CD14-positive monocyte (primary cell): Measurements from ENCODE around the gene ZBTB32. TPM values are rescaled to one million over a fixed set of nuclear protein-coding genes. Genes with fewer than 3 reads are reported as not detected.

Experiments
- DNase-seq, 3 donors: peaks; one replicate each; pipeline ENCODE4 v3.0.0-alpha.2; 2011 to 2022
- H2AFZ ChIP-seq: 2 replicates; pipeline ENCODE4 v1.6.0; 2012; ENCODE audit warnings: mild to moderate bottlenecking, low read depth, low read length, inconsistent platforms; ENCODE audit not compliant: insufficient read depth, poor library complexity, severe bottlenecking
- H3K27ac ChIP-seq, 2 donors: 1 replicate in 1 of 2; 2 replicates in 1 of 2; pipeline ENCODE4 v1.5.1; 2012 to 2013; ENCODE audit warnings: low read length in 2 of 2, control low read depth in 1 of 2, inconsistent platforms in 1 of 2, low read depth in 1 of 2, mild to moderate bottlenecking in 1 of 2
- H3K27me3 ChIP-seq, 2 donors: one replicate each; pipeline versions ENCODE4 v1.6.0 to v1.6.1; 2011 to 2013; ENCODE audit warnings: low read length in 2 of 2; ENCODE audit not compliant: control insufficient read depth in 2 of 2, insufficient read depth in 2 of 2
- H3K36me3 ChIP-seq, 2 donors: replicated peaks in 1 of 2; 1 replicate in 1 of 2; 2 replicates in 1 of 2; pipeline versions ENCODE4 v1.5.1 to v1.6.1; 2012 to 2013; ENCODE audit warnings: low read length in 2 of 2, control low read depth in 1 of 2, inconsistent platforms in 1 of 2, mild to moderate bottlenecking in 1 of 2; ENCODE audit not compliant: insufficient read depth in 2 of 2, control insufficient read depth in 1 of 2
- H3K4me1 ChIP-seq, 2 donors: 1 replicate in 1 of 2; 2 replicates in 1 of 2; pipeline versions ENCODE4 v1.5.1 to v1.6.1; 2012 to 2013; ENCODE audit warnings: low read length in 2 of 2, control low read depth in 1 of 2, inconsistent platforms in 1 of 2, mild to moderate bottlenecking in 1 of 2, moderate library complexity in 1 of 2; ENCODE audit not compliant: insufficient read depth in 2 of 2, control insufficient read depth in 1 of 2
- H3K4me2 ChIP-seq: replicated peaks from 2 replicates; pipeline ENCODE3; 2012; ENCODE audit warnings: low read length, moderate library complexity, mild to moderate bottlenecking; ENCODE audit not compliant: poor library complexity, severe bottlenecking; ENCODE audit errors: extremely low read depth
- H3K4me3 ChIP-seq, 3 experiments: fragments of 200-600 bp in 1 of 3; sonication (generic) in 1 of 3; replicated peaks in 1 of 3; 1 replicate in 2 of 3; 2 replicates in 1 of 3; pipeline ENCODE4 v1.5.1; 2011 to 2013; ENCODE audit warnings: low read length in 3 of 3, mild to moderate bottlenecking in 3 of 3, control low read depth in 2 of 3, low read depth in 2 of 3, inconsistent platforms in 1 of 3, moderate library complexity in 1 of 3
- H3K79me2 ChIP-seq: 2 replicates; pipeline ENCODE4 v1.6.0; 2012; ENCODE audit warnings: mild to moderate bottlenecking, control low read depth, inconsistent platforms, low read length, moderate library complexity; ENCODE audit not compliant: insufficient read depth
- H3K9ac ChIP-seq: 2 replicates; pipeline ENCODE4 v1.6.0; 2017; ENCODE audit warnings: low read length, mild to moderate bottlenecking; ENCODE audit not compliant: insufficient read depth, poor library complexity, severe bottlenecking
- H3K9me3 ChIP-seq, 2 donors: replicated peaks in 1 of 2; 1 replicate in 1 of 2; 2 replicates in 1 of 2; pipeline versions ENCODE4 v1.5.1 to v1.6.1; 2012 to 2013; ENCODE audit warnings: low read length in 2 of 2, control low read depth in 1 of 2; ENCODE audit not compliant: control insufficient read depth in 1 of 2, insufficient read depth in 1 of 2
- H4K20me1 ChIP-seq: 2 replicates; pipeline ENCODE4 v1.6.0; 2012; ENCODE audit warnings: mild to moderate bottlenecking, low read length, control low read depth, moderate library complexity; ENCODE audit not compliant: insufficient read depth
- H3K27ac Mint-ChIP-seq, 7 donors: one replicate each; pipeline ENCODE4 v1.8.0; 2020; ENCODE audit warnings: mild to moderate bottlenecking in 7 of 7, mixed read lengths in 7 of 7, moderate library complexity in 6 of 7, inconsistent platforms in 2 of 7
- H3K27me3 Mint-ChIP-seq, 3 donors: one replicate each; pipeline ENCODE4 v1.8.0; 2021 to 2022; ENCODE audit warnings: low read depth in 3 of 3, mild to moderate bottlenecking in 3 of 3, mixed read lengths in 3 of 3, moderate library complexity in 3 of 3, inconsistent platforms in 1 of 3
- H3K36me3 Mint-ChIP-seq, 2 donors: one replicate each; pipeline ENCODE4 v1.8.0; 2020; ENCODE audit warnings: mixed read lengths in 2 of 2, inconsistent platforms in 1 of 2, mild to moderate bottlenecking in 1 of 2
- H3K4me1 Mint-ChIP-seq: one replicate; pipeline ENCODE4 v1.8.0; 2020; ENCODE audit warnings: mild to moderate bottlenecking, mixed read lengths
- H3K4me3 Mint-ChIP-seq, 2 donors: one replicate each; pipeline ENCODE4 v1.8.0; 2020; ENCODE audit warnings: mild to moderate bottlenecking in 2 of 2, mixed read lengths in 2 of 2, moderate library complexity in 1 of 2
- H3K9me3 Mint-ChIP-seq, 7 donors: one replicate each; pipeline ENCODE4 v1.8.0; 2020 to 2022; ENCODE audit warnings: mixed read lengths in 7 of 7, mild to moderate bottlenecking in 6 of 7, moderate library complexity in 6 of 7, inconsistent platforms in 2 of 7
- WGBS: methylation state at CpG from one replicate; pipeline ENCODE4 v1.1.5; 2013; ENCODE audit warnings: missing lambda C conversion rate; ENCODE audit not compliant: insufficient coverage; 5-methylcytosine and 5-hydroxymethylcytosine counted together
- intact Hi-C, 2 donors: fragments of 100-400 bp; cut with micrococcal nuclease; formaldehyde crosslinking; loops; one replicate each; pipeline versions ENCODE4 v1.15.0 to v1.15.1; 2023
- polyA plus RNA-seq, 3 donors: library from polyadenylated mRNA; depleted of rRNA in 1 of 3; unstranded in 2 of 3; stranded (reverse) in 1 of 3; fragments of 300-500 nt in 2 of 3; fragments of >200 nt in 1 of 3; fragmentation: Illumina TruSeq in 2 of 3; gene quantifications; 1 replicate in 2 of 3; 2 replicates in 1 of 3; pipeline ENCODE4 v1.2.3, GENCODE V29; 2012 to 2021
- TF ChIP-seq, protein P1 (sequence below): fragments of 200-600 bp; IDR thresholded peaks from one replicate; pipeline ENCODE4 v1.8.0; 2022; ENCODE audit warnings: antibody characterized with exemption, mild to moderate bottlenecking

Gene ZBTB32
- polyA plus RNA-seq, 3 donors: 0.05 TPM; not detected in 2

DNA sequence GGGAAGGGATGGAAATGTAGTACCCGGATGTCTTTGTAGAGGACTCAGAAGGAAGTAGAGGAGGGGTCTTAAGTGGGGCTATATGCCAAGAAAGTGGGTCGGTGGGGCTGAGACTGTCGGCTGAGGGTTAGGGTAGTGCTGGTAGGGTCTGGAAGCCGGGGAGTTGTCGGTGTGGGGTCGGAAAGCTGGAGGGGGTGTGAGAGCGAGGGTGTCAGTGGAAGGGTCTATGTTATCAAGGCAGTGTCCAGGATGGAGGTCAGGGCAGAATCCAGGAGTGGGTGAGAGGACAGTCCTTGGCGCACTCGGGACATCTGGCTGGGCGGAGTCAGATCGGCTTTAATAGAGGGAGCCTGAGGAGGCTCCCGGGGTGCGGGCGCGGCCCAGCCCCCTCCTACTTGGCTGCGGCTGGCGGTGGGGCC, 50.8 kb downstream of the ZBTB32 start:
- Mint-ChIP-seq H3K4me1 (peaks cover 34% of the 10 kb centered on the region), H3K9me3 (peaks cover 0 to 8% (median 3%) of the 10 kb centered on the region in 7 donors), H3K27ac (peak overlapping the region in 1 of 7 donors; percentile 2), H3K4me3 (peak overlapping the region; percentile 47 to 85), H3K27me3 (peaks cover 18 to 33% (median 25%) of the 10 kb centered on the region in 3 donors), H3K36me3 (peaks cover 34 to 42% of the 10 kb centered on the region in 2 donors)
- peaks cover 26 to 30% of the 10 kb centered on the region in 2 donors for H3K36me3 ChIP-seq
- peak overlapping the region in 1 of 3 experiments; percentile 100 for H3K4me3 ChIP-seq
- no peak overlapping the region for H3K27ac ChIP-seq
- H3K27me3 ChIP-seq: peaks cover 9 to 21% of the 10 kb centered on the region in 2 donors
- intact Hi-C loops: loop anchor here in 1 of 2 donors (5.0 to 10.0 kb wide), 2 partner anchors 257 to 360 kb away; partner anchors contain the start of genes ALKBH6, OVOL3, POLR2I and TBCB
- no peak overlapping the region for H3K9ac ChIP-seq
- H2AFZ ChIP-seq: no peak overlapping the region
- H3K4me2 ChIP-seq: peak overlapping the region; percentile 93
- H4K20me1 ChIP-seq: peaks cover 12% of the 10 kb centered on the region
- H3K9me3 ChIP-seq: no peaks in the 10 kb centered on the region
- peaks cover 29 to 41% of the 10 kb centered on the region in 2 donors for H3K4me1 ChIP-seq
- TF ChIP-seq, protein P1, sequence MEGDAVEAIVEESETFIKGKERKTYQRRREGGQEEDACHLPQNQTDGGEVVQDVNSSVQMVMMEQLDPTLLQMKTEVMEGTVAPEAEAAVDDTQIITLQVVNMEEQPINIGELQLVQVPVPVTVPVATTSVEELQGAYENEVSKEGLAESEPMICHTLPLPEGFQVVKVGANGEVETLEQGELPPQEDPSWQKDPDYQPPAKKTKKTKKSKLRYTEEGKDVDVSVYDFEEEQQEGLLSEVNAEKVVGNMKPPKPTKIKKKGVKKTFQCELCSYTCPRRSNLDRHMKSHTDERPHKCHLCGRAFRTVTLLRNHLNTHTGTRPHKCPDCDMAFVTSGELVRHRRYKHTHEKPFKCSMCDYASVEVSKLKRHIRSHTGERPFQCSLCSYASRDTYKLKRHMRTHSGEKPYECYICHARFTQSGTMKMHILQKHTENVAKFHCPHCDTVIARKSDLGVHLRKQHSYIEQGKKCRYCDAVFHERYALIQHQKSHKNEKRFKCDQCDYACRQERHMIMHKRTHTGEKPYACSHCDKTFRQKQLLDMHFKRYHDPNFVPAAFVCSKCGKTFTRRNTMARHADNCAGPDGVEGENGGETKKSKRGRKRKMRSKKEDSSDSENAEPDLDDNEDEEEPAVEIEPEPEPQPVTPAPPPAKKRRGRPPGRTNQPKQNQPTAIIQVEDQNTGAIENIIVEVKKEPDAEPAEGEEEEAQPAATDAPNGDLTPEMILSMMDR: no peak
- DNase-seq: no peak
- whole genome bisulfite sequencing: 77% methylated on average over 16 of the region's 17 CpGs
- peaks cover 12% of the 10 kb centered on the region for H3K79me2 ChIP-seq

DNA sequence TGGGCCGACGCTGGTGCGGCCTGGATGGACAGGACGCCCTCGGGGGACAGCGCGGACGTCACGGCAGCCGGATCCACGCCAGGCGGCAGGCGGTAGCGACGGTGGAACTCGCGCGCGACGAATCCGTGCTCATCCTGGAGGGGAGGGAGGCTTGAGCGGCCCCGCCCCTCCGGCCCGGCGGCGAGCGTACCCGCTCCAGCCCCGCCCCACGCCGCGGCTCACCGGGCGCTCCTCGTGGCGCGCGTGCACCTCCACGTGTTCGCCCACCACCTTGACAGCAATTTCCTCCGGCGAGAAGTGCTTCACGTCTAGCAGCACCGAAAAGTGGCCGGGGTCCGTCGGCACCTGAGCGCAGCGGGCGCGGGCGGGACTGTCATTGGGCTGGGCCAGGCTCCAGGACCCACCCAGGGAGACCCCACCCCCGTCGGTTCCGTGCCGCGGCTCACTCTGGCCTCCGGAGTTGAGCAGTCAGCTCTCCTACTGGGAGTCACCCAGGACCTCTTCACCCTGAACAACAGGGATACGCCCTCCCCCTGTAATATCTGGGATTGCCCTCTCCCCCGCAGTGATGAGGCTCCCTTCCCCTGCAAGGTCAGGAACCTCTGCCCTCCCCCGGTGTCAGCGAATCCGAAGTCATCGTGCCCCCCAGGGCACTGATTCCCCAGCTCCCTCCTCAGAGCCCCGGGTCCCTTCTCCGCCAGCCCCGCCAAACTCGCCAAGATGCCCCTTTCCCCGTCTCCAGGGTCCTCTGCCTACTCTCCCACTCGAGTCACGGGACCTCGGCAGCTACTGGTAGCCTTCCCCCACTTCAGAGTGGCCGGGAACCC, 51.4 kb downstream of the ZBTB32 start:
- Histone ChIP-seq H3K9me3 (no peaks in the 10 kb centered on the region), H3K79me2 (peaks cover 12% of the 10 kb centered on the region), H3K9ac (no peak overlapping the region), H3K27ac (no peak overlapping the region), H3K36me3 (peaks cover 26 to 36% of the 10 kb centered on the region in 2 donors), H3K4me2 (peak overlapping the region; percentile 93), H3K4me3 (peak overlapping the region in 1 of 3 experiments; percentile 100), H3K4me1 (peaks cover 29 to 41% of the 10 kb centered on the region in 2 donors), H3K27me3 (peaks cover 9 to 21% of the 10 kb centered on the region in 2 donors), H4K20me1 (peaks cover 12% of the 10 kb centered on the region), H2AFZ (no peak overlapping the region)
- H3K36me3 Mint-ChIP-seq: peaks cover 35 to 46% of the 10 kb centered on the region in 2 donors
- H3K4me3 Mint-ChIP-seq: peak overlapping the region; percentile 56 to 88
- H3K4me1 Mint-ChIP-seq: peaks cover 32% of the 10 kb centered on the region
- H3K9me3 Mint-ChIP-seq: peaks cover 0 to 8% (median 3%) of the 10 kb centered on the region in 7 donors
- WGBS: 24% methylated on average over 67 of the region's 74 CpGs
- intact Hi-C loops: loop anchor here in 1 of 2 donors (5.0 to 10.0 kb wide), 2 partner anchors 257 to 359 kb away; partner anchors contain the start of genes ALKBH6, OVOL3, POLR2I and TBCB
- no peak overlapping the region for H3K27ac Mint-ChIP-seq
- TF ChIP-seq, protein P1: no peak
- H3K27me3 Mint-ChIP-seq: peaks cover 18 to 30% (median 25%) of the 10 kb centered on the region in 3 donors
- DNase-seq: peak in 1 of 3 donors; percentile 13
